GM19328 (cell line): ENCODE measurements around the gene STIMATE.

Source experiments
- ATAC-seq: cut with Tn5 transposase; IDR thresholded peaks from one replicate; pipeline ENCODE4 v1.9.1; 2021; ENCODE audit warnings: mild to moderate bottlenecking, moderate library complexity; ENCODE audit not compliant: unreplicated experiment

STIMATE gene

GRCh38 chr3:52897130-52898122, at the start of gene STIMATE:
Gene STIMATE (minus strand): TSS chr3:52897548. CDS start chr3:52897450, 98 bp downstream.
- peak; percentile 93 for ATAC-seq

GRCh38 chr3:52939600-52939999, 42.3 kb upstream of the STIMATE start:
- no peak for ATAC-seq

DNA sequence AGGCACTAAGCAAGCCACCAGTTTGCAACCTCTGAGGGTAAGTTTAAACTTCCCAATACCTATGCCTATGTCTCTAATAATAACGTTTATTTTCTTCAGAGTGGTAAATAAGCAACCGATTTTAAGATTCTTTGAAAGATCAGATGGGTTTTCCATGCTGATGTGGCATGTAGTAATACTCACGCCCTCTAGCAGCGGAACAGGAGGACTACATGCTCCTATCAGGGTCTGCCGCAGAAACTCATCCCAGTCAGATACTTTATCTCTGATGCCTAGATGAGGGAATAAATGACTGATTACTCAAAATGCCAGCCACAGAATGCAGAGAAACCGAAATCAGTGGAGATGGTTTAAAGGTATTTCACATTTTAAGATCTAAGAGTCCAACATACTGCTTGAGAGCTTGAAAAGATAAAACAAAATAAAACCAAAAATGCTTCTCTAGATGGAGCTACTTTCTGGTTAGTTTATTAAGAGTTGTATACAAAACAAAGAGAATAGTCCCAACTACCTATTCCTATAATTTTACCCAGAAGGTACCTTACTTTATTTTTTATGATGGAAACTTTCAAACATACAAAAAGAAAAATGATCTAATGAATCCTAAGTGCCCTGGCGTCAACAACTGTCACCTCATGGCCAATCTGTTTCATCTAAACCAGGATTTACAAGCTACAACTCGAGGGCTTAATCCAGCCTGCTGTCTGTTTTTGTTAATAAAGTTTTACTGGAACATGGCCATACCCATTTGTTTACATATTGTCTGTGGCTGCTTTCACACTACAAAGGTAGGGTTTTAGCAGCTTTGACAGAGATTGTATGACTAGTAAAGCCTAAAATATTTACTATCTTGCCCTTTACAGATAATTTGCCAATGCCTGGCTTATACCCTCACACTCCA, 37.5 kb upstream of the STIMATE start:
- ATAC-seq: no peak

DNA sequence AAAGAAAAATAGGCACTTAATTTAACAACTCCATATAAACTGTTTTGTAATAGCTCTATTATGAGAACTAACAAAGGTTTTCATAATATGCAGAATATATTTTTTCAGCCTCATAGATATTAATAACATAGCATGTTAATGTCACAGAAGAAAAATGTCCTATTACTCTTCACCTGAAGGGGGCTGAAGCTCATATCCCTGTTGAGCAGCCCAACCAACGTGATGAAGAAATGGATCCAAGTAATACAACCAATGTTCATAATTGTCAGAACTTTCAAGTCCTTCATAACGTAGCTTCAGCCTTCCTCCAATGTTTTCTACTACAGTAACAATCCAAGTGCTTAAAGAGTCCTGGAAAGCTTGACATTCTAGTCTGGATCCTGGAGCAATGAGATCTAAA, 34.5 kb upstream of the STIMATE start:
- ATAC-seq: no peak

DNA sequence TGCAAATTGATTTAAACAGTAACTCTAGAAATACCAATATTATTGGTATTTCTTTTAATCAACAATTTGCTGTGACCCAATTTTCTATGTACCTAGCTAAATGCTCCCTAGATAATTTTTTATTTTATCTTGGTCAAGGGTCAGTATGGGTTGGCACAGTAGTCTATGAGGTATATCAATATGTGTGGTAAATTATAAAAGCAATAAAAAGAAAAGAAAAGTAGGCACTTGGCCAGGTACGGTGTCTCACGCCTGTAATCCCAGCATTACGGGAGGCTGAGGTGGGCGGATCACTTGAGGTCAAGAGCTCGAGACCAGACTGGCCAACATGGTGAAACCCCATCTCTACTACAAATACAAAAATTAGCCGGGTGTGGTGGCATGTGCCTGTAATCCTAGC, 34.0 kb upstream of the STIMATE start:
- no peak for ATAC-seq

DNA sequence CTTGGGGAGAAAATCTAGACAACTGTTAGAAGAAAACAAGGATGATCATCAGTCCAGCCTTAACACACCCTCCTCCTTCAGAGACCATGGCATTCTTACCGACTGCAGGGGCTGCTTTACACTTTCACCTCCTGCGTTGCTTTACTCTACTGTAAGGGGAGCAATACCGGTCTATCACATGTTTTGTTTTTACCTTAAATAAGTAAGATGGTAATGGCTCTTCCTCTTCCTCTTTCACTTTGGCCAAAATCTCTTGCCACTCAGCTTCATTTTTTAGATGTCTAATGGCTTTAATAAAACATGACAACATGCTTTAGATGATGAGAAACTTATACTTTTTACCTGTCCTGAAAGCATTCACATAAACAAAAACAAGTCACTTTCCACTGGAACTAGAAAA, 33.4 kb upstream of the STIMATE start:
- no peak for ATAC-seq

- ATAC-seq: no peak
These were observed 29.2 kb upstream of the STIMATE start for GRCh38 chr3:52926554-52926953.

DNA sequence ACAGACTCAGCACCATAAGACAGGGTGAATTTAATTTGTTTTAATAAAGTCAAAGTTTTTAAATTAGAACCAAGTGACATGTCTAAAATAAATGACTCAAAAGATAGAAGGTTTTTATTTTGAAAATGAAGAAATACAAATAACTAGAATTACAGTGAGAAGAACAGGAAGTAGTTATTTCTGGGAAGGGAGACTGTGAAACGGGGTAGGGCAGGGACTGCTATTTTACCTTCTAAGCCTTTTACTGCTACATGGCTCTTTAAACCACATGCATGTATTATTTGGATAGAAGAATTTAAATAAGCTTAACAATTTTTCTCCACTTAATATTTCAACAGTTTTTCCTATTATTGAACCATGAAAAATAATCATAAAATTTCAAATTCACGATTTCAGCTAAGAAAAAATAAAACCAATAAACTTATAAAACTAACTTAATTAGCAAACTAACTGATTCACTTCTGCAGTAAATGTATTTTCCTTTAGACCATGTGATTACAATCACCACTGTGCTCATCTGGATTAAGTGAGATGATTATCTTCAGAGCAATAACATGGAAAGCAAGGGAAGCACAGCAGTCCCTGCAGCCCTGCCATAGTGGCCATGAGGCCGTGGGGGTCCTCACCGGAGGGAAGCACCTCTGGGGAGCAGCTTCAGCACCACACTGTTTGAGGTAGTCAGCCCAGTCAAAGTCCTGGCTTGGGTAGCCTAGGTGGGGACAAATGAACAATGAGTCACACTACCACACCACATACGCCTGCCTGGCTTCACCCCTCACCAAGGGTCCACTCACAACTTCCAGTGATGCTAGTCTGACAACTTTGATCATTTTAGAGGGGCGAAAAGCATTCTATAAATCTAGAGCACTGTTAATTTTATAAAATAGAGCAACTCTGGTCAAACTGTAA, 28.3 kb upstream of the STIMATE start:
- no peak for ATAC-seq

- no peak for ATAC-seq
These were observed 26.6 kb upstream of the STIMATE start for GRCh38 chr3:52923963-52924362.

DNA sequence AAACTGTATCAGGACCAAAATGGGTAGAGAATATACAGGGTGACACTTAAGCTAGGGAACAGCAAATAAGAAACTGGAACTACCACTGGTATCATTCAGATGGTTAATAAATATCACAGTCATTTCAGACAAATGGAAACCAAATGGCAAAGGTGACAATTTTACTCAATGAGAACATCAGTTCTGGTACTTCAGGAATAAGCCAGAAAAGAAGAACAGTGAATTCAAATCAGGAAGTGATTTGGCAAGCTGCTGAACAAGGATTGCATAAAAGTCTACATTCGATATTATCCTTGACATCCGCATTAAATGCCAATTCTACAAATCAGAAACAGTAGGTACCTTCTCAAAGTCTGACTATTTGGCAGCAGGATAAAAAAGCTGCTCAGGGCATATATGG, 23.5 kb upstream of the STIMATE start:
- ATAC-seq: no peak

GRCh38 chr3:52917044-52917443, 19.7 kb upstream of the STIMATE start:
- no peak for ATAC-seq

- no peak for ATAC-seq
These were observed 17.9 kb upstream of the STIMATE start for GRCh38 chr3:52915294-52915693.

DNA sequence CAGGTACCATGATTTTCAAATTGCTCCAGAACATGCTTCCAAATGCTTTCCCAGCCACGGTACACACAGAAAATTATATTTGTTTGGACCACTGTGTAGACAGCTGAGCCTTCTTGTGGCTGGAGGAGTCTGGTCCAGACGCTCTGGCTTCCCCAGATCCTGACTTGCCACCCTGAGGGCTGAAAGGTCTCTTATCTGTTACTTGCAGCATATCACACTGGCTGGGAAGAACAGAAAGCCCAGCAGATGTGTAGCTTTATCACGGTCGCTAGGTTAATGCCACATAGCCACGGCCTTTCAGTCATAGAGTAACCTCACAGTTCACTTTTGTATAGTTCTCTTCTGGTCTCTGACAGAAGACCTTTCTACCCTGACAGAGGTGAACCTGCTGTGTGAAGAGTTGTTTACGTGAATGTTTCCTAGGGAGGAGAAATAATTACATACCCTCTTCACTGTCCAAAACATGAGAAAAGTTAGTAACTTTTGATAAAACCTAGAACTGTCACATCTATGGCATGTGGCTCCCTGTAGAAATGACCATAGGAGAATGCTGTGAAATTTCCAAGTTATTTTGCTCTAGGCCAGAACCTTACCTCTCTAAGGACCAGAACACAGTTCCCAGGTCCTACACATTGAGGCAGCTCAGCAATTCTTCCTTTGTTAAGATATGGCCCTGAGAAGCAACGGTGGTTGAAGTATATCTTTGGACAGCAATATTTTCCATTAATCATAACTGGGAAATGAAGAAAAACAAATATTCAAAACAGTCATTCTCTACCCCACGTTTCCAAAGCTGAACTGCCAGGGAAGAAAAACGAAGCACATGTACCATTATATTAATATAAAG, 15.8 kb upstream of the STIMATE start:
- ATAC-seq: no peak

GRCh38 chr3:52910823-52911222, 13.5 kb upstream of the STIMATE start:
- ATAC-seq: no peak

- no peak for ATAC-seq
These were observed 10.1 kb upstream of the STIMATE start for GRCh38 chr3:52907497-52907896.

GRCh38 chr3:52904552-52904951, 7.2 kb upstream of the STIMATE start:
- ATAC-seq: no peak

DNA sequence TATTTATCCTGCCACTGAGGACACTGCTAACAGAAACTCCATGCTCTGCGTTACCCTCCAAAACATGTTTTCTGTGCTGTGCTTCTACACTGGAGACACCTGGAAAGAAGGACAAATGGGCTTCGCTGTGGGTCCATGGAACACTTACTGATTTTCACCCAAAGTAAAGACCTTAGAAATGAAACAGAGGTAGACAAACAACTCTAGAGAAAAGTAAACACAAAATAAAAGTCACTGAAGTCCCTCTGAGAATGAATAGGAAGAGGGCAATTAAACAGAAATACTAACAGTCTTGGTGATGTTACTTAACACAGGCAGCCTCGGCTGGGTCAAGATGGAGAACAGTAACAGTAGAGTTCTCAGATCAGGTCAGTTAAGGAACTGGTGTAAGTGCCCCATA, 6.7 kb upstream of the STIMATE start:
- ATAC-seq: no peak

- ATAC-seq: no peak
These were observed 735 bp downstream of the STIMATE start for GRCh38 chr3:52896613-52897012.

GRCh38 chr3:52896151-52896550, 1.2 kb downstream of the STIMATE start:
- no peak for ATAC-seq

DNA sequence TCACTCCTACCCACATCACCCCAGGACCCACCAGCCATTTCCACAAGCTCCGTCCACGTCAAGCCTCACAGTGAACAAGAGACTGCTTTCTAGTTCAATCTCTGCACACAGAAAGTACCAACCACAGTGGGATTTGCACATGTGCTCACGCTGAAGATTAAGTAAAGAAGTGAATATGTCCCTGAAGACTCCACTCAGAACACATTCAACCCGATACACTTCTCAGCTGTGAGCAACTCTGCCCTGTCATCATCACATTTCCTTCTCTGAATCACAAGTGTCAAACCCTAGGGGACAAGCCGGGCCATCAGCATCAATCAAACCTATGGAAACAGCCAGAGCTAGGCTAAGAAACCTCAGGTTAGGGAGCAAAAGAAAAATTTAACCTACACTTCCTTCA, 1.9 kb downstream of the STIMATE start:
- no peak for ATAC-seq
